Lung (tissue), 12 donors: Measurements from ENCODE around the gene NPDC1. TPM values are rescaled to one million over a fixed set of nuclear protein-coding genes. Genes with fewer than 3 reads are reported as not detected.

Experiments used
- ATAC-seq: fragments of 200-7000 bp; cut with Tn5 transposase; one replicate; pipeline ENCODE4 v1.9.1; 2020; ENCODE audit warnings: moderate number of reproducible peaks; ENCODE audit not compliant: insufficient read depth, low FRiP score
- DNase-seq, 3 donors: peaks; one replicate each; pipeline ENCODE4 v3.0.0-alpha.2; 2013 to 2017
- H3K27ac ChIP-seq, 2 donors: one replicate each; pipeline ENCODE4 v1.5.1; 2013; ENCODE audit warnings: mild to moderate bottlenecking in 2 of 2, moderate library complexity in 2 of 2, control low read depth in 1 of 2, inconsistent platforms in 1 of 2, low read depth in 1 of 2, low read length in 1 of 2
- H3K27me3 ChIP-seq, 3 donors: one replicate each; pipeline ENCODE4 v1.5.1; 2013; ENCODE audit warnings: low read length in 2 of 3; ENCODE audit not compliant: control insufficient read depth in 3 of 3, insufficient read depth in 3 of 3
- H3K36me3 ChIP-seq, 4 donors: one replicate each; pipeline ENCODE4 v1.5.1; 2013; ENCODE audit warnings: low read length in 4 of 4, mild to moderate bottlenecking in 1 of 4, moderate library complexity in 1 of 4; ENCODE audit not compliant: control insufficient read depth in 4 of 4, insufficient read depth in 4 of 4
- H3K4me1 ChIP-seq, 5 donors: one replicate each; pipeline ENCODE4 v1.5.1; 2013; ENCODE audit warnings: low read length in 5 of 5, mild to moderate bottlenecking in 2 of 5, moderate library complexity in 1 of 5; ENCODE audit not compliant: control insufficient read depth in 5 of 5, insufficient read depth in 5 of 5
- H3K4me3 ChIP-seq: one replicate; pipeline ENCODE4 v1.5.1; 2013; ENCODE audit warnings: mild to moderate bottlenecking, control low read depth, moderate library complexity
- H3K9ac ChIP-seq, 2 donors: one replicate each; pipeline ENCODE4 v1.5.1; 2013; ENCODE audit warnings: low read length in 2 of 2, control low read depth in 1 of 2; ENCODE audit not compliant: insufficient read depth in 1 of 2
- H3K9me3 ChIP-seq, 4 donors: one replicate each; pipeline ENCODE4 v1.5.1; 2013; ENCODE audit warnings: low read length in 3 of 4, mild to moderate bottlenecking in 1 of 4, moderate library complexity in 1 of 4; ENCODE audit not compliant: control insufficient read depth in 4 of 4, insufficient read depth in 3 of 4
- WGBS, 2 donors: extraction: QIAGEN DNeasy Blood & Tissue Kit; methylation state at CpG; one replicate each; pipeline ENCODE4 v1.1.7; 2013; 5-methylcytosine and 5-hydroxymethylcytosine counted together
- polyA plus RNA-seq, 2 donors: library from polyadenylated mRNA; stranded (reverse); fragments of 200-250 nt; gene quantifications; one replicate each; pipeline ENCODE4 v1.2.1, GENCODE V29; 2013
- total RNA-seq, 2 donors: library from RNA; depleted of rRNA in 1 of 2; stranded (reverse); fragments of >200 nt in 1 of 2; gene quantifications; one replicate each; pipeline ENCODE4 v1.2.1, GENCODE V29; 2014 to 2021
- TF ChIP-seq, protein P1 (sequence below): IDR thresholded peaks from 2 replicates; pipeline ENCODE4 v1.5.1; 2012; ENCODE audit warnings: mild to moderate bottlenecking; ENCODE audit errors: control extremely low read depth, extremely low read depth
- donor health status: control.
- donor health status: control.
- donor health status: Bipolar disorder and iron deficiency.
- donor health status: healthy.
- donor health status: DM: yes; HTN: yes; CAD: no.

The NPDC1 gene
- total and polyA plus RNA-seq, 4 donors = 28.7 to 99.3 (median 68.3) TPM

DNA sequence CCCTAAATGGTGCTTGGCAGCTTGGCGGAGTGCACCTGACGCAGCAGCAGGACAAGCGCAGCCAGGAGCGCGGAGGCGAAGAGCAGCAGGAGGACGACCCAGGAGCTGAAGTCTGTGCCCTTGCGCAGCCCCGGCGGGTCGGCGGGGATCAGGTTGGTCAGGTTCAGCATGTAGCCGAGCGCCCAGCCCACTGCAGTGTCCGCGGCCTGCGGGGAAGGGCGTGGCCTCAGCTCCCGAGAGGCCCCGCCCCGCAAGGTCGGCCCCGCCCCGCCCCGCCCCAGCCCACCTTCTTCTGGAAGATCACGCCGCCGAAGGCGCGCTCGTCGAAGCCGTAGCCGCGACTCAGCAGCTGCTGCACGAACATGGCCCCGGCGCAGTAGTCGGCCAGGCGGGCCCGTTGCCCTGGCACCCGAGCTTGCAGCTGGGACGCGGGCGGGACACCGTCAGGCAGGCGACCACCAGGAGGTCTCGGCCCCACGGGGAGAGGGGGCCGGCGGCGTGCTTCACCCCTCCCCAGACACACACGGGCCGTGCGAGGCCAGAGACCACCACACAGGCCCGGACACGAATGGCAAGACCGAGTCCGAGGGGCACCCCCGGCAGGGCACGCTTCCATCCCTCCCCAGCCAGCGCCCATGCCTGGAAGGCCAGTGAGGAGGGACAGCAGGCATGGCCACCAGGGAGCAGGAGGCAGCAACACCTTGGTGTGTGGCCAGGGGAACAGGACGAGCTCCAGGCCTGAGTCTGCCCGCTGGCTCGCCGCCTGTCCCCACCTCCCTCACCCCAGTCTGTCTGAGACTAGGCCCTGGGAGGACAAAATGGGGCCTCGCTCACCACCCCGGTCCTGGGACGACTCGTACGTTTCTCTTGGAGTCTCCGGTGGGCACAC is 2.9 kb upstream of the NPDC1 start:
- Histone ChIP-seq H3K9me3 (peaks cover 0 to 3% (median 0%) of the 10 kb centered on the region in 4 donors), H3K4me1 (peaks cover 0 to 21% (median 0%) of the 10 kb centered on the region in 5 donors), H3K27me3 (peaks cover 12 to 45% (median 24%) of the 10 kb centered on the region in 3 donors), H3K27ac (no peak overlapping the region), H3K4me3 (no peak overlapping the region), H3K36me3 (no peaks in the 10 kb centered on the region), H3K9ac (no peak overlapping the region)
- DNase-seq (no peak), ATAC-seq (no peak)
- 30 to 45% methylated on average over 50 to 72 of the region's 72 CpGs for WGBS, 2 donors
- TF ChIP-seq, protein P1, sequence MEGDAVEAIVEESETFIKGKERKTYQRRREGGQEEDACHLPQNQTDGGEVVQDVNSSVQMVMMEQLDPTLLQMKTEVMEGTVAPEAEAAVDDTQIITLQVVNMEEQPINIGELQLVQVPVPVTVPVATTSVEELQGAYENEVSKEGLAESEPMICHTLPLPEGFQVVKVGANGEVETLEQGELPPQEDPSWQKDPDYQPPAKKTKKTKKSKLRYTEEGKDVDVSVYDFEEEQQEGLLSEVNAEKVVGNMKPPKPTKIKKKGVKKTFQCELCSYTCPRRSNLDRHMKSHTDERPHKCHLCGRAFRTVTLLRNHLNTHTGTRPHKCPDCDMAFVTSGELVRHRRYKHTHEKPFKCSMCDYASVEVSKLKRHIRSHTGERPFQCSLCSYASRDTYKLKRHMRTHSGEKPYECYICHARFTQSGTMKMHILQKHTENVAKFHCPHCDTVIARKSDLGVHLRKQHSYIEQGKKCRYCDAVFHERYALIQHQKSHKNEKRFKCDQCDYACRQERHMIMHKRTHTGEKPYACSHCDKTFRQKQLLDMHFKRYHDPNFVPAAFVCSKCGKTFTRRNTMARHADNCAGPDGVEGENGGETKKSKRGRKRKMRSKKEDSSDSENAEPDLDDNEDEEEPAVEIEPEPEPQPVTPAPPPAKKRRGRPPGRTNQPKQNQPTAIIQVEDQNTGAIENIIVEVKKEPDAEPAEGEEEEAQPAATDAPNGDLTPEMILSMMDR = no peak

DNA sequence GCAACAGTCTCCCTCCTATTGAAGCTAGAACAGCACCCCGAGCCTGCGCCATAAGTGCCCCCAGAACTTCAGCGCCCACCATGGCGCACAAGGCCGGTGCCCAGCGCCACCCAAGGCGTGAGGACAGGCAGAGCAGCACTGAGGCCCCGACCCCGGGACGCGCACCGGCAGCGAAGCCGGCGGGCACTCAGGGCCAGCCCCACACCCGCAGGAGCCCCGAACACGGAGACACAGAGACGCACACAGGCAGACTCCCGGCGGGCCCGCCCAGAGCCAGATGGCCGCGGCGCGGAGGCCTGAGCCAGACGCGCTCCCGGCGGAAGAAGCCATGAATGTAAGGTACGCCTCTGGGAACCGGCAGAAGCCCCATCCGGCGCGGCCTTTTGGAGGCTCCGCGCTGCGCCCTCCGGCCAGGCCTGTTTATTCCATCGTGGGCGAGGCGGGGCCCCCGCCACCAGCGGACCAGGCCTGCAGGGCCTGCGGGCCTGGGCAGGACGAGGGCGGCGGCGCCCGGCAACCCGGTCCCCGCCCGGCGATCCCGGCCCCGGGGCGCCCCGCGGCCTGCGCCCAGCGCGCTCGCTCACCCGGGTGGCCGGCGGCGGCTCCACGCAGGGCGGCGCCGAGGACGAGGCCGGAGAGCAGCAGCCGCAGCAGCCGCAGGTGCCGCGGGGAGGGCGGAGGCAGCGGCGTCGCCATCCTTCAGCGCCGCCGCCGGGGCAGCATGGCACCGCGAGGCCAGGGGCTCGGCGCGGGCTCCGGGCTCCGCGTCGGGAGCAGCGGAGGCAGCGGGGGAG is 486 bp downstream of the NPDC1 start:
- Histone ChIP-seq H3K27ac (peak overlapping the region; percentile 73 to 74), H3K4me1 (peaks cover 0 to 14% (median 0%) of the 10 kb centered on the region in 5 donors), H3K4me3 (peak overlapping the region; percentile 59), H3K9ac (no peak overlapping the region), H3K27me3 (peaks cover 8 to 39% (median 24%) of the 10 kb centered on the region in 3 donors), H3K9me3 (peaks cover 0 to 3% (median 0%) of the 10 kb centered on the region in 4 donors), H3K36me3 (no peaks in the 10 kb centered on the region)
- WGBS, 2 donors = 2 to 5% methylated on average over 52 to 96 of the region's 96 CpGs
- TF ChIP-seq, protein P1 = no peak
- DNase-seq (no peak), ATAC-seq (peak; percentile 9)

DNA sequence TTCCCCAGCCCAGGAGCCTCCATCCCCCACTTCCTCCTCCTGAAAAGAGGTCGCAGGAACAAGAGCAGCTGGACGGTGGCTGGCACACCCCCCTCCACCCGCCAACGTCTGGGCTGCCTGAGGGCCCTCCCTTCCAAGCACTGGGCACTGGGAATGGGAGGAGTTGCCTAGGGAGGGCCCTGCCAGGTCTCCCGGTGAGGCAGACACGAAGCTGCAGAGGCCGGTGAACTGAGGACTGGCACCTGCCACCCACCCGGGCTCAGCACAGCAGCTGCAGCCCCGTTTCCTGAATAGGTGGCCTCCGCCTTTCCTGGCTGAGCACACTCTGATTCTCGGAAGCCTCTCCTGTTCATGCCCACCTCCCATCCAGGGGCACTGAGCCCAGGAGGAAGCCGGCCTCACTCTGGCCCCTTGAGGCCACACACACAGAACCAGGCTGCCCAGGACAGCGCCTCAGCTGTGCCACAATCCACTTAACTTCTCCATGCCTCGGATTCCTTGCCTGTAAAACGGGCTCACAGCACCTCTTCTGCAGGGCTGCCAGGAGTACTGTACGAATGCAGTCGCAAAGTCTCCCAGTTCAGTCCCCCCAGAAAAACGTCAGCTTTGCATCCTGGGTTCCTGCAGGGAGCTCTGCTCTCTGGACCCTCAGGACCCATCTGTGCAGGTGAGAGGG is 1.3 kb downstream of the NPDC1 start:
- Histone ChIP-seq H3K4me3 (peak overlapping the region; percentile 59), H3K27ac (peak overlapping the region; percentile 73 to 74), H3K27me3 (peaks cover 8 to 39% (median 24%) of the 10 kb centered on the region in 3 donors), H3K9me3 (peaks cover 0 to 3% (median 0%) of the 10 kb centered on the region in 4 donors), H3K9ac (no peak overlapping the region), H3K36me3 (peaks cover 0 to 6% (median 0%) of the 10 kb centered on the region in 4 donors), H3K4me1 (peaks cover 0 to 14% (median 0%) of the 10 kb centered on the region in 5 donors)
- no peak for DNase-seq
- 17% methylated on average over 18 of the region's 18 CpGs for WGBS, 2 donors
- no peak for ATAC-seq
- TF ChIP-seq, protein P1 = no peak
